ENCODE measurements around the gene FKTN. TPM values are rescaled to one million over a fixed set of nuclear protein-coding genes. Genes with fewer than 3 reads are reported as not detected.

FKTN gene
- total RNA-seq, 4 donors from 2014 or later, result 3.6 to 10.9 (median 7.4) TPM

GRCh38 chr9:105633411-105633810, 75.5 kb downstream of the FKTN start:
- TF ChIP-seq CTCF (IDR thresholded peaks at IDR 0.05) (no peak), POLR2A (IDR thresholded peaks at IDR 0.05) (no peak)
- H3K4me3 ChIP-seq (ENCODE audit: low read depth, poor library complexity, severe bottlenecking), result no peak overlapping the region
- DNase-seq (ENCODE audit: low spot score in 2 of 2), result no peak
- intact Hi-C loops (cut with DNase I; ENCODE audit: low total_unique reads), result no loop called here
- WGBS, 2 donors, result 89 to 90% methylated on average over 3 of the region's 3 CpGs

GRCh38 chr9:105636331-105636730, 78.4 kb downstream of the FKTN start:
- H3K4me3 ChIP-seq (ENCODE audit: low read depth, poor library complexity, severe bottlenecking), result no peak overlapping the region
- DNase-seq (ENCODE audit: low spot score in 2 of 2), result no peak
- intact Hi-C loops (cut with DNase I; ENCODE audit: low total_unique reads), result no loop called here
- 94 to 97% methylated on average over 1 of the region's 1 CpG for WGBS, 2 donors
- no peak for TF ChIP-seq POLR2A (IDR thresholded peaks at IDR 0.05)
- no peak for TF ChIP-seq CTCF (IDR thresholded peaks at IDR 0.05)

GRCh38 chr9:105637787-105638395, 80.0 kb downstream of the FKTN start:
- H3K4me3 ChIP-seq (ENCODE audit: low read depth, poor library complexity, severe bottlenecking), result no peak overlapping the region
- intact Hi-C loops (cut with DNase I; ENCODE audit: low total_unique reads), result no loop called here
- DNase-seq (ENCODE audit: low spot score in 2 of 2), result no peak
- TF ChIP-seq POLR2A (IDR thresholded peaks at IDR 0.05), result no peak
- no peak for TF ChIP-seq CTCF (IDR thresholded peaks at IDR 0.05)
- WGBS, 2 donors, result 92 to 96% methylated on average over 4 of the region's 4 CpGs

GRCh38 chr9:105639936-105640335, 82.0 kb downstream of the FKTN start:
- intact Hi-C loops (cut with DNase I; ENCODE audit: low total_unique reads), result no loop called here
- TF ChIP-seq CTCF (IDR thresholded peaks at IDR 0.05) (no peak), POLR2A (IDR thresholded peaks at IDR 0.05) (no peak)
- DNase-seq (ENCODE audit: low spot score in 2 of 2), result no peak
- H3K4me3 ChIP-seq (ENCODE audit: low read depth, poor library complexity, severe bottlenecking), result no peak overlapping the region

- TF ChIP-seq CTCF (IDR thresholded peaks at IDR 0.05) (no peak), POLR2A (IDR thresholded peaks at IDR 0.05) (no peak)
- intact Hi-C loops (cut with DNase I; ENCODE audit: low total_unique reads), result no loop called here
- no peak overlapping the region for H3K4me3 ChIP-seq (ENCODE audit: low read depth, poor library complexity, severe bottlenecking)
- DNase-seq (ENCODE audit: low spot score in 2 of 2), result no peak
Measured at GRCh38 chr9:105643795-105644194, 85.9 kb downstream of the FKTN start.
